Measurements from ENCODE around the gene ATXN7. TPM values are rescaled to one million over a fixed set of nuclear protein-coding genes. Genes with fewer than 3 reads are reported as not detected.

The ATXN7 gene
- total and polyA plus RNA-seq, 10 of the 15 experiments (the other 5 are each of a cell fraction or from before 2014, with no cell fraction given) = 0.83 to 24.6 (median 8.5) TPM

DNA sequence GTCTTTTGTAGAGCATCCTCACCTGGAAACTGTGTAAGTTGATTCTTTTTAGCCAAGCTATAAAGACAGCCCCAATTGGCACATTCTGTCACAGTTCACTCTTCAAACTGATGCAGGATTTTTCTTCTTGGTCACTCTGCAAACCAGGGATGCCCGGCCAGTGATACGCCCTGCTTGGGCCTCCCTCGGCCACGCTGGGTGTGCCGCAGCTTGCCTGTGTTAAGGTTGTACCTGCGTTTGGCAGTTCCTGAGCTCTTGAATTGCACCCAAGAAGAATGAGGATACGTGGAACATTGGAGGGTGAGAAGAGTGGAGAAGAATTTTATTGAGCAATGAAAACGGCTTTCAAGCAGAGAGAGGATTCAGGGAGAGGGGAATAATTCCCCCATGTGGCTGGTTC, 109.7 kb downstream of the ATXN7 start (continued):
- TF ChIP-seq, protein P1, sequence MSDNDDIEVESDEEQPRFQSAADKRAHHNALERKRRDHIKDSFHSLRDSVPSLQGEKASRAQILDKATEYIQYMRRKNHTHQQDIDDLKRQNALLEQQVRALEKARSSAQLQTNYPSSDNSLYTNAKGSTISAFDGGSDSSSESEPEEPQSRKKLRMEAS (IDR thresholded peaks at IDR 0.05; ENCODE audit: low read depth, low read length) = no peak
- TF ChIP-seq BACH1 (IDR thresholded peaks at IDR 0.05; ENCODE audit: borderline replicate concordance) (no peak), YBX1 (IDR thresholded peaks at IDR 0.05) (no peak), NR2C1 (IDR thresholded peaks at IDR 0.05) (no peak), CHD1 (IDR thresholded peaks at IDR 0.05; ENCODE audit: low read depth, low read length) (no peak)
- TF ChIP-seq, protein P2, sequence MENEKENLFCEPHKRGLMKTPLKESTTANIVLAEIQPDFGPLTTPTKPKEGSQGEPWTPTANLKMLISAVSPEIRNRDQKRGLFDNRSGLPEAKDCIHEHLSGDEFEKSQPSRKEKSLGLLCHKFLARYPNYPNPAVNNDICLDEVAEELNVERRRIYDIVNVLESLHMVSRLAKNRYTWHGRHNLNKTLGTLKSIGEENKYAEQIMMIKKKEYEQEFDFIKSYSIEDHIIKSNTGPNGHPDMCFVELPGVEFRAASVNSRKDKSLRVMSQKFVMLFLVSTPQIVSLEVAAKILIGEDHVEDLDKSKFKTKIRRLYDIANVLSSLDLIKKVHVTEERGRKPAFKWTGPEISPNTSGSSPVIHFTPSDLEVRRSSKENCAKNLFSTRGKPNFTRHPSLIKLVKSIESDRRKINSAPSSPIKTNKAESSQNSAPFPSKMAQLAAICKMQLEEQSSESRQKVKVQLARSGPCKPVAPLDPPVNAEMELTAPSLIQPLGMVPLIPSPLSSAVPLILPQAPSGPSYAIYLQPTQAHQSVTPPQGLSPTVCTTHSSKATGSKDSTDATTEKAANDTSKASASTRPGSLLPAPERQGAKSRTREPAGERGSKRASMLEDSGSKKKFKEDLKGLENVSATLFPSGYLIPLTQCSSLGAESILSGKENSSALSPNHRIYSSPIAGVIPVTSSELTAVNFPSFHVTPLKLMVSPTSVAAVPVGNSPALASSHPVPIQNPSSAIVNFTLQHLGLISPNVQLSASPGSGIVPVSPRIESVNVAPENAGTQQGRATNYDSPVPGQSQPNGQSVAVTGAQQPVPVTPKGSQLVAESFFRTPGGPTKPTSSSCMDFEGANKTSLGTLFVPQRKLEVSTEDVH (IDR thresholded peaks at IDR 0.05; ENCODE audit: low read depth, partially characterized antibody) = no peak
- TF ChIP-seq, protein P3, sequence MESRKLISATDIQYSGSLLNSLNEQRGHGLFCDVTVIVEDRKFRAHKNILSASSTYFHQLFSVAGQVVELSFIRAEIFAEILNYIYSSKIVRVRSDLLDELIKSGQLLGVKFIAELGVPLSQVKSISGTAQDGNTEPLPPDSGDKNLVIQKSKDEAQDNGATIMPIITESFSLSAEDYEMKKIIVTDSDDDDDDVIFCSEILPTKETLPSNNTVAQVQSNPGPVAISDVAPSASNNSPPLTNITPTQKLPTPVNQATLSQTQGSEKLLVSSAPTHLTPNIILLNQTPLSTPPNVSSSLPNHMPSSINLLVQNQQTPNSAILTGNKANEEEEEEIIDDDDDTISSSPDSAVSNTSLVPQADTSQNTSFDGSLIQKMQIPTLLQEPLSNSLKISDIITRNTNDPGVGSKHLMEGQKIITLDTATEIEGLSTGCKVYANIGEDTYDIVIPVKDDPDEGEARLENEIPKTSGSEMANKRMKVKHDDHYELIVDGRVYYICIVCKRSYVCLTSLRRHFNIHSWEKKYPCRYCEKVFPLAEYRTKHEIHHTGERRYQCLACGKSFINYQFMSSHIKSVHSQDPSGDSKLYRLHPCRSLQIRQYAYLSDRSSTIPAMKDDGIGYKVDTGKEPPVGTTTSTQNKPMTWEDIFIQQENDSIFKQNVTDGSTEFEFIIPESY (IDR thresholded peaks at IDR 0.05) = no peak
- TF ChIP-seq, protein P4, sequence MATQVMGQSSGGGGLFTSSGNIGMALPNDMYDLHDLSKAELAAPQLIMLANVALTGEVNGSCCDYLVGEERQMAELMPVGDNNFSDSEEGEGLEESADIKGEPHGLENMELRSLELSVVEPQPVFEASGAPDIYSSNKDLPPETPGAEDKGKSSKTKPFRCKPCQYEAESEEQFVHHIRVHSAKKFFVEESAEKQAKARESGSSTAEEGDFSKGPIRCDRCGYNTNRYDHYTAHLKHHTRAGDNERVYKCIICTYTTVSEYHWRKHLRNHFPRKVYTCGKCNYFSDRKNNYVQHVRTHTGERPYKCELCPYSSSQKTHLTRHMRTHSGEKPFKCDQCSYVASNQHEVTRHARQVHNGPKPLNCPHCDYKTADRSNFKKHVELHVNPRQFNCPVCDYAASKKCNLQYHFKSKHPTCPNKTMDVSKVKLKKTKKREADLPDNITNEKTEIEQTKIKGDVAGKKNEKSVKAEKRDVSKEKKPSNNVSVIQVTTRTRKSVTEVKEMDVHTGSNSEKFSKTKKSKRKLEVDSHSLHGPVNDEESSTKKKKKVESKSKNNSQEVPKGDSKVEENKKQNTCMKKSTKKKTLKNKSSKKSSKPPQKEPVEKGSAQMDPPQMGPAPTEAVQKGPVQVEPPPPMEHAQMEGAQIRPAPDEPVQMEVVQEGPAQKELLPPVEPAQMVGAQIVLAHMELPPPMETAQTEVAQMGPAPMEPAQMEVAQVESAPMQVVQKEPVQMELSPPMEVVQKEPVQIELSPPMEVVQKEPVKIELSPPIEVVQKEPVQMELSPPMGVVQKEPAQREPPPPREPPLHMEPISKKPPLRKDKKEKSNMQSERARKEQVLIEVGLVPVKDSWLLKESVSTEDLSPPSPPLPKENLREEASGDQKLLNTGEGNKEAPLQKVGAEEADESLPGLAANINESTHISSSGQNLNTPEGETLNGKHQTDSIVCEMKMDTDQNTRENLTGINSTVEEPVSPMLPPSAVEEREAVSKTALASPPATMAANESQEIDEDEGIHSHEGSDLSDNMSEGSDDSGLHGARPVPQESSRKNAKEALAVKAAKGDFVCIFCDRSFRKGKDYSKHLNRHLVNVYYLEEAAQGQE (IDR thresholded peaks at IDR 0.05; ENCODE audit: low read depth, low read length) = no peak

All from GM12878 (cell line).